HG02588 (cell line): ENCODE measurements around the gene PDCD5.
"Not testable (repeated sequence)": the region's sequence is repeated elsewhere in the genome, so short reads cannot be mapped to it uniquely, and the experiment has no call there.

Source experiments
- ATAC-seq: cut with Tn5 transposase; IDR thresholded peaks from one replicate; pipeline ENCODE4 v1.9.1; 2021; ENCODE audit warnings: mild to moderate bottlenecking, moderate library complexity; ENCODE audit not compliant: unreplicated experiment

The PDCD5 gene, protein sequence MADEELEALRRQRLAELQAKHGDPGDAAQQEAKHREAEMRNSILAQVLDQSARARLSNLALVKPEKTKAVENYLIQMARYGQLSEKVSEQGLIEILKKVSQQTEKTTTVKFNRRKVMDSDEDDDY

DNA sequence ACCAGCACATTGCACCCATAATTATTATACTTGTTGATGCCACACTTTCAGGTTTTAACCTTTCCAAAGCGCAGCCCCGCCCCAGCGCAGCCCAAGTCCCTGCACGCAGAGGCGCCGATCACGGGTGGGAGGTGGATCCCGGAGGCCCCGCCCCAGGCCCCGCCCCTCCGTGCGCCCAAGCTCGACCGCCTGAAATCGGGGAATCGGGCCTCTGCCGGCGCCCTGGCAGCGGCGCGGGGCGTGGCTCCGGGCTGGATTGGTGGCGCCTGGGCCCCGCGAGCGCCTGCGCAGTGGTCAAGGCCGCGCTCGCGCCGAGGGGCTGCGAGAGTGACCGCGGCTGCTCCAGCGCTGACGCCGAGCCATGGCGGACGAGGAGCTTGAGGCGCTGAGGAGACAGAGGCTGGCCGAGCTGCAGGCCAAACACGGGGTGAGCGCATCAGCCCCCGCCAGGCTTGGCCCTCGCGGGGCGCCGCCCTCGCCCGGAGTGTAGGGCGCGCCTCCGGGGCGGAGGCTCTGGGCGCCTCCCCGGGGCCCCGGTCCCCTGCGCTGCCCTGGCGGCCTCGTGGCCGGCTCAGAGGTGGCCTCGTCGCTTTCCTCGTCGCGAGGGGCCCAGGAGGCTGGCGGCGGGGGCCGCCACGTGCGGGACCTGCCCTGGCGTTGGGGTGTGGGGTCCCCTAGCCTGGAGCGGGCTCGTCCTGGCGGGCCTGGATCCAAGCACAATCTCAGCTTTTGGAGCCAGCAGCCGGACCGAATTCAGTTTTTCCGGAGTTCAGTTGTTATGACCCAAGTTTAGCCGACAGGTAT lies at the start of gene PDCD5:
Gene PDCD5, plus strand, starts transcription at position 290 of the 804 bp plus-strand sequence. Its CDS starts 72 bp downstream, at position 362.
- ATAC-seq, result peak; percentile 87

GRCh38 chr19:32532233-32532632 lies 48.8 kb upstream of the PDCD5 start:
- ATAC-seq, result no peak

DNA sequence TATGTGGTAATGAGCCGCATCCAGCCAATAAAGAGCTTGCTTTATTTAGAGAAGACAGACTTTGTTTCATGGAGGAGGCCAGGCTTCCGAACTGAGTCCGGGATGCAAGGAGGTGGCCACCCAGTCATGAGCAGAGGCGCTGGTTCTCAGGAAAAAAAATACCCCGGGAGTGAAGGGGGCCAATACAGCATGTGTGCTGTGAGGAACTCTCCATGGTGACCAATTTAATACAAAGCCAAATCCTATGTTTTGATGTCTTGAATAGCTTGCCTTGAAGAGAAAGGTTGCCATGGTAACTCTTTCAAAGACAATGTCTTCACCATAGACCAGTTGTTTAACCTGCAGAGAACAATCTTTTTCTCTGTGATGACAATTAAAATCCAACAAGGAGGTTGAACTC lies 43.4 kb upstream of the PDCD5 start:
- ATAC-seq, result no peak

DNA sequence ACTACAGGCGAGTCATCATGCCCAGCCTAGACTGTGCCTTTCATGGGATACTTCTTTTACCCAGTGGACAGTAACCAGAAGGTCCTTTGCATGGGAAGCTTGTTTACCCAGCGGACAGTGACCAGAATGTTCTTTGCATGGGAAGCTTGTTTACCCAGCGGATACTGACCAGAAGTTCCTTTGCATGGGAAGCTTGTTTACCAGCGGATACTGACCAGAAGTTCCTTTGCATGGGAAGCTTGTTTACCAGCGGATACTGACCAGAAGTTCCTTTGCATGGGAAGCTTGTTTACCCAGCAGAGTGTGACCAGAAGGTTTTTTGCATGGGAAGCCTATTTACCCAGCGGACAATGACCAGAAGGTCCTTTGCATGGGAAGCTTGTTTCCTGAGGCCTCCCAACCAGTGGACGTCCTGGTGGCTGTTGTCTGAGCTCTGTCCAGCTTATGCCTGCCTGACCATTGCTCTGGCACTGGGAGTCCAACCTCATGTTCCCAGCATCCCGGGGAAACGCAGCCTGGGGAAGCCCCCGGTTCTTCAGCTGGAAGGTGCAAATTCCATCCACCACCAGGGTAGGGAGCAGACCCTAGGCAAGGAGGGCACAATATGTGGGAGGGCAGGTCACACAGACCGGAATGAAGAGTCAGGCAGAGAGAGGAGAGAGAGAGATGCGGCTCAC lies 41.6 kb upstream of the PDCD5 start:
- ATAC-seq, result no peak

GRCh38 chr19:32540621-32541020 lies 40.4 kb upstream of the PDCD5 start:
- ATAC-seq, result no peak

GRCh38 chr19:32541376-32541775 lies 39.6 kb upstream of the PDCD5 start:
- ATAC-seq, result not testable (repeated sequence)

- ATAC-seq, result no peak
These were observed 38.4 kb upstream of the PDCD5 start for GRCh38 chr19:32542477-32543108.

DNA sequence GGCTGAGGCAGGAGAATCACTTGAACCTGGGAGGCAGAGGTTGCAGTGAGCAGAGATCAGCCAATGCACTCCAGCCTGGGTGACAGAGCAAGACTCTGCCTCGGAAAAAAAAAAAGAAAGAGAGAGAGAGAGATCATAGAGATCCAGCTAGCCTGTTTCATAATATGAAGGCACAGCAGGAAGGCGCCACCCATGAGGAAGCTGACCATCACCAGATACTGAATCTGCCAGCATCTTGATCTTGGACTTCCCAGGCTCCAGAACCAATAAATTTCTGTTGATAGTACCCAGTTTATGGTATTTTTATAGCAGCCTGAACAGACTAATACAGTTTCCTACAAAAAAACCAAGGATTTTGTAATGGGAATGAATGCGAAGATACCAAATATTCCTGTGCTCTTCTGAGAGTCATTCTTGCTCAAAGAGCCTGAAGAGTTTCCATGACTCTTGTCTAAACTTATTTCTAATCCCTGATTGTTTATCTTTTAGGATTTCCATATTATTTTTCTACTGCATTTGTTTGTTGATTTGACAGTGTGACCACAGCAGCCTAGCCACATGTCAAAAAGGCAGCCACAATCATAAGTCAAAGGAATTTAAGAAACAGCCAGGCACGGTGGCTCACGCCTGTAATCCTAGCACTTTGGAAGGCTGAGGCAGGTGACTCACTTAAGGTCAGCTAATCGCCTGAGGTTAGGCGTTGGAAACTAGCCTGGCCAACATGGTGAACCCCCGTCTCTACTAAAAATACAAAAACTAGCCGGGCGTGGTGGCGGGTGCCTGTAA lies 37.7 kb upstream of the PDCD5 start:
- no peak for ATAC-seq

DNA sequence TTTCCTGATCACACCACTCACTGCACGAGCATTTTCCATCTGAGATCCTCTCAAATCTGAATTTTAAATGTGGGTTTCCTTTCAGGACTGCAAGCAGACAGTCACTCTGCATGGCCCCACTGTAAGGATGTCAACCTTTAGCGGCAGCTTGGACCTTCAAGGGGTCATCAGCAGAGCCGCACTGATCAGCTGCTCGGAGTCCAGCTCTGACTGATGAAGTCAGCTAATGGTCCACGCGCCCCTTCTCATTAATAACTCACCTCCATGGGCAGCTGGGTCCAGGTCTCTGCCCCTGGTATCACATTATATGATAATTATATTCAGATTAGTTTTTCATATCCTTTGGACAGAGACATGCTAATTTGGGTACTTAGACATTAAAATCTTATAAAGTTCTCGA lies 36.1 kb upstream of the PDCD5 start:
- ATAC-seq, result no peak

DNA sequence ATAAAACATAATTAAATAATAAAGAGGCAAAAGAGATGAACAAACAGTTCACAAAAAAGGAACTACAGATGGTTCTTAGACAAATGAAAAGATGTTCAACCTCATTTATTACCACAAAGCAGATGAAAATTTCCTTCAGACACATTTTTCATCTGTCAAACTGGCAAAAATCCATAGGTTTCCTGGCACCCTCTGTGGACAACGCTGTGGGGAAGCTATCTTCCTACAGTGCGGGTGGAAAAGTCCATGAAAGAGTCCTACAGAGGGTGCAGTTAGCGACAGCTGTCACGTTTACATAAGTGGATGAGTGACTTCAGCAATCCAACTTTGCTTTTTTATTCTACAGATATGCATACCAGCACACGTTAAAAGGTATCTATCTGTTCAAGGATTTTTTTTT lies 30.3 kb upstream of the PDCD5 start:
- no peak for ATAC-seq

DNA sequence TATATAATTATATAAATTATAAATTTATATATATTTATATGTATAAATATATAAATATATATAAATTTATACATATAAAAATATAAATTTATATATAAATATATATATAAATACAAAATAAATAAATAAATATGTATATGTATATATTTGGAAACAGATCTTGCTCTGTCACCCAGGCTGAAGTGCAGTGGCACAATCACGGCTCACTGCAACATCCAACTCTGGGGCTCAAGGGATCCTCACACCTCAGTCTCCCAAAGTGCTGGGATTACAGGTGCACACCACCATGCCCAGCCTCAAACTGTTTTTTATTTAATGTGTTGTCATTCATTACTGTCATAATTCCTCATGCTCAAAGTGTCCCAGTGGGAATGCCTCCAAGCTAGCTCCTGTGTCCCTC lies 25.2 kb upstream of the PDCD5 start:
- no peak for ATAC-seq

GRCh38 chr19:32558607-32559228 lies 22.3 kb upstream of the PDCD5 start:
- ATAC-seq, result no peak

GRCh38 chr19:32563761-32564160 lies 17.2 kb upstream of the PDCD5 start:
- no peak for ATAC-seq

- ATAC-seq, result no peak
These were observed 14.7 kb upstream of the PDCD5 start for GRCh38 chr19:32566246-32566830.

DNA sequence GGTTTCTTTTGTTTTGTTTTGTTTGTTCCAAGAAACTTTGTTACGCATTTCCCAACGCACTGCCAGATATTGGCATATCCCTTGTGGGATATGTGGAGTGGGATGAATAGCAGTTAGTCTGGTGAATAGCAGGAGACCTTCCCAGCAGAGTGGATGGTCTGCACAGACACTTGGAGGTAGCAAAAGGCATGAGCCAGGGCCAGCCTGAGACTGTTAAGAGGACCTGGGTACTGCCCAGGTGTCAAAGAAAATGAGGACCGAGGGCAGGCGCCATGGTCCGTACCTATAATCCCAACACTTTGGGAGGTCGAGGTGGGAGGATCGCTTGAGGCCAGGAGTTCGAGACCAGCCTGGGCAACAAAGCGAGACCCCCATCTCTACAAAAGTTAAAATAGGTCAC lies 13.5 kb upstream of the PDCD5 start:
- ATAC-seq, result no peak

- no peak for ATAC-seq
These were observed 10.8 kb upstream of the PDCD5 start for GRCh38 chr19:32570081-32570785.

DNA sequence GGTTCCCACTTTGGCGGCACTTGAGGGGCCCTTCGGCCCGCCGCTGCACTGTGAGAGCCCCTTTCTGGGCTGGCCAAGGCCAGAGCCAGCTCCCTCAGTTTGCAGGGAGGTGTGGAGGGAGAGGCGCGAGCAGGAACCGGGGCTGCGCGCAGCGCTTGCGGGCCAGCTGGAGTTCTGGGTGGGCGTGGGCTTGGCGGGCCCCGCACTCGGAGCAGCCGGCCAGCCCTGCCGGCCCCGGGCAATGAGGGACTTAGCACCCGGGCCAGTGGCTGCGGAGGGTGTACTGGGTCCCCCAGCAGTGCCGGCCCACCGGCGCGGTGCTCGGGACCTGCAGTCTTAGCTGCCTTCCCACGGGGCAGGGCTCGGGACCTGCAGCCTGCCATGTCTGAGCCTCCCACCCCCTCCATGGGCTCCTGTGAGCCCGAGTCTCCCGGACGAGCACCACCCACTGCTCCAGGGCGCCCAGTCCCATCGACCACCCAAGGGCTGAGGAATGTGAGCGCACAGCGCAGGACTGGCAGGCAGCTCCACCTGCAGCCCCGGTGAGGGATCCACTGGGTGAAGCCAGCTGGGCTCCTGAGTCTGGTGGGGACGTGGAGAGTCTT lies 9.4 kb upstream of the PDCD5 start:
- ATAC-seq, result not testable (repeated sequence)

DNA sequence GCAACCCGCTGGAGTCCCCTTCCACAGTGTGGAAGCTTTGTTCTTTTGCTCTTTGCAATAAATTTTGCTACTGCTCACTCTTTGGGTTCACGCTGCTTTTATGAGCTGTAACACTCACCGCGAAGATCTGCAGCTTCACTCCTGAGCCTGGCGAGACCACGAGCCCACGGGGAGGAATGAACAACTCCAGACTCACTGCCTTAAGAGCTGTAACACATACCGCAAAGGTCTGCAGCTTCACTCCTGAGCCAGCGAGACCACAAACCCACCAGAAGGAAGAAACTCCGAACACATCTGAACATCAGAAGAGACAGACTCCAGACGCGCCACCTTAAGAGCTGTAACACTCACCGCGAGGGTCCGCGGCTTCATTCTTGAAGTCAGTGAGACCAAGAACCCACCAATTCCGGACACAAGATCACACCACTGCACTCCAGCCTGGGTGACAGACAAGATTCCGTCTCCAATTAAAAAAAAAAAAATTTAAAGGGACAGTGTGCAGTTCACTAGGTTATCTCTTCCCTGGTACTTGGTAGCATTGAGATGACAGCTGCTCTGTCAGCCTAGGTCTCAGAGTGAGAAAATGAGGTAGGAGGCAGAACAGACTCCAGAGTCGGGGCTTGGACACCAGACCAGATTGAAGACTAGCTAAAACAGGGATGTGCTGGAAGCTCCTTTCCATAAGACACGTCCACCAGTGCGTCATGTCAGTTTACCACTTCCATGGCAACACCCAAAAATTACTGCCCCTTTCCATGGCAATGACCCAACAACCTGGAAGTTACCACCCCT lies 8.1 kb upstream of the PDCD5 start:
- not testable (repeated sequence) for ATAC-seq
